Measurements from ENCODE around the gene PRKCB.

DNA sequence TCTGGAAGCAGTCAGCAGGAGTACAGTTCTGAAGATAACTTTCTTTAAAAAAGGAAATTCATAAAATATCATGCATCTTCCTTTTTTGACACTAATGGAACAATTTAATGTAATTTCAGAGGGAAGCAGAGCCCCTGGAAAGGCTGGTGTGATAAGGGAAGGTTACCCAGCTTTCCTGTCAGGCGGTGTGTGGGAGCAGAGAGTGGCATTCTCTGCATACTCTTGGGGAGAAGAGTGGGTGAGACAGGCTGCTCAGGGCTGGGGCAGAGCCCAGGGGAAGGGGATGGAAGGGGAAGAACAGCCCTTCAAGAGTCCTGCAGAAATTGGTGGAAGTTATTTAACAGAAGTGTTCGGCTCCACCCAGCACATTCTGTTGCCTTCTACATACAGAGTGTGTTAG lies 84.7 kb downstream of the PRKCB start:
- TF ChIP-seq, protein P1, sequence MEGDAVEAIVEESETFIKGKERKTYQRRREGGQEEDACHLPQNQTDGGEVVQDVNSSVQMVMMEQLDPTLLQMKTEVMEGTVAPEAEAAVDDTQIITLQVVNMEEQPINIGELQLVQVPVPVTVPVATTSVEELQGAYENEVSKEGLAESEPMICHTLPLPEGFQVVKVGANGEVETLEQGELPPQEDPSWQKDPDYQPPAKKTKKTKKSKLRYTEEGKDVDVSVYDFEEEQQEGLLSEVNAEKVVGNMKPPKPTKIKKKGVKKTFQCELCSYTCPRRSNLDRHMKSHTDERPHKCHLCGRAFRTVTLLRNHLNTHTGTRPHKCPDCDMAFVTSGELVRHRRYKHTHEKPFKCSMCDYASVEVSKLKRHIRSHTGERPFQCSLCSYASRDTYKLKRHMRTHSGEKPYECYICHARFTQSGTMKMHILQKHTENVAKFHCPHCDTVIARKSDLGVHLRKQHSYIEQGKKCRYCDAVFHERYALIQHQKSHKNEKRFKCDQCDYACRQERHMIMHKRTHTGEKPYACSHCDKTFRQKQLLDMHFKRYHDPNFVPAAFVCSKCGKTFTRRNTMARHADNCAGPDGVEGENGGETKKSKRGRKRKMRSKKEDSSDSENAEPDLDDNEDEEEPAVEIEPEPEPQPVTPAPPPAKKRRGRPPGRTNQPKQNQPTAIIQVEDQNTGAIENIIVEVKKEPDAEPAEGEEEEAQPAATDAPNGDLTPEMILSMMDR (IDR thresholded peaks at IDR 0.05; ENCODE audit: insufficient read depth, low read length), result no peak
- no peak for TF ChIP-seq GABPA (IDR thresholded peaks at IDR 0.05; ENCODE audit: low read depth)
- no peak for TF ChIP-seq POLR2AphosphoS5 (IDR thresholded peaks at IDR 0.05; ENCODE audit: low read depth)

All from HL-60 (cell line).